HG03045 (cell line): ENCODE measurements around the gene PRPF6.
"Not testable (repeated sequence)": the region's sequence is repeated elsewhere in the genome, so short reads cannot be mapped to it uniquely, and the experiment has no call there.

Experiments
- ATAC-seq: cut with Tn5 transposase; IDR thresholded peaks from one replicate; pipeline ENCODE4 v1.9.1; 2021; ENCODE audit warnings: mild to moderate bottlenecking, moderate library complexity; ENCODE audit not compliant: unreplicated experiment

The PRPF6 gene

GRCh38 chr20:63972312-63973159 is 8.4 kb upstream of the PRPF6 start:
- ATAC-seq: no peak

- ATAC-seq: no peak
Measured at GRCh38 chr20:63973160-63973479, 7.8 kb upstream of the PRPF6 start.

DNA sequence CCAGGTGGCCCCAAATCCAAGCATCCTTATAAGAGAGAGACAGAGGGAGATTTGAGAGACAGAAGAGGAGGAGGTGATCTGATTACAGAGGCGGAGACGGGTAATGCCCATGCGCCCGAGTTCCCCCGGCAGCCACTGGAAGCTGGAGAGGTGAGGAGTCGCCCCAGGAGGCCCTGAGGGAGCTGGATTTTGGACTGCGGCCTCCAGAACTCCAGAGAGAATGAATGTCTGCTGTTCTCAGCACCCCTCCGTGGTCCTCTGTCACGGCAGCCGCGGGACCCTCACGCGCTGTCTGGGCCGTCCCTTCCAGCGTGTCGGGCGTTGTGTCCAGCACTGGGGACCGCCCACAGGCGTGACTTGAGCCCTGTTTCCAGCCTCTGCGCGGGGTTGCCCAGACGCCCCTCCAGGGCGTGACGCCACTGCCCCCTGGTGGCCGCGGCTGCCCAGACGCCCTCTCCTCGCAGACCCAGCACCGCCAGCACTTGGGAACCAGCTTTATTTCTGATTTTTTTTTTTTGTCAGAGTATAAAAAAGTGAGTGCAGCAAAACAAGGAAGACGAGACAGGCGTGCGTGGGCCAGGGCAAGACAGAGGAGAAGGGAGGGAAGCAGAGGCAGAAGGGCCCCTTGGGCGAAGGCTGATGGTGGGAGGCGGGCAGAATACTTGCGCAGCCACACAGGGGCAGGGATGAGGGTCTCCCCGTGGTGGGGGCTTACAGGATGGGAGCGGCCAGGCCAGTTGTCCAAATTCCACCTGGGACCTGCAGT is 7.1 kb upstream of the PRPF6 start:
- ATAC-seq: no peak

- ATAC-seq: no peak
Measured at GRCh38 chr20:63974402-63975200, 6.3 kb upstream of the PRPF6 start.

DNA sequence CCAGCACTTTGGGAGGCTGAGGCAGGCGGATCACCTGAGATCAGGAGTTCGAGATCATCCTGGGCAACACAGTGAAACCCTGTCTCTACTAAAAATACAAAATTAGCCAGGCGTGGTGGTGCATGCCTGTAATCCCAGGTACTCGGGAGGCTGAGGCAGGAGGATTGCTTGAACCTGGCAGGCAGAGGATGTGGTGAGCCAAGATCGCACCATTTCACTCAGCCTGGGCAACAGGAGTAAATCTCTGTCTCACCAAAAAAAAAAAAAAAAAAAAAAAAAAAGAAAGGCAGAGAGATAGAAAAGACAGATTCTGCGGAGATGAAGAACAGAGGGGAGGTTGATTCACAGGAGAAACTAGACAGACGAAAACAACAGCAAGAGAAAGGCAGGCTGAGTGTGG is 4.4 kb upstream of the PRPF6 start:
- ATAC-seq: not testable (repeated sequence)

DNA sequence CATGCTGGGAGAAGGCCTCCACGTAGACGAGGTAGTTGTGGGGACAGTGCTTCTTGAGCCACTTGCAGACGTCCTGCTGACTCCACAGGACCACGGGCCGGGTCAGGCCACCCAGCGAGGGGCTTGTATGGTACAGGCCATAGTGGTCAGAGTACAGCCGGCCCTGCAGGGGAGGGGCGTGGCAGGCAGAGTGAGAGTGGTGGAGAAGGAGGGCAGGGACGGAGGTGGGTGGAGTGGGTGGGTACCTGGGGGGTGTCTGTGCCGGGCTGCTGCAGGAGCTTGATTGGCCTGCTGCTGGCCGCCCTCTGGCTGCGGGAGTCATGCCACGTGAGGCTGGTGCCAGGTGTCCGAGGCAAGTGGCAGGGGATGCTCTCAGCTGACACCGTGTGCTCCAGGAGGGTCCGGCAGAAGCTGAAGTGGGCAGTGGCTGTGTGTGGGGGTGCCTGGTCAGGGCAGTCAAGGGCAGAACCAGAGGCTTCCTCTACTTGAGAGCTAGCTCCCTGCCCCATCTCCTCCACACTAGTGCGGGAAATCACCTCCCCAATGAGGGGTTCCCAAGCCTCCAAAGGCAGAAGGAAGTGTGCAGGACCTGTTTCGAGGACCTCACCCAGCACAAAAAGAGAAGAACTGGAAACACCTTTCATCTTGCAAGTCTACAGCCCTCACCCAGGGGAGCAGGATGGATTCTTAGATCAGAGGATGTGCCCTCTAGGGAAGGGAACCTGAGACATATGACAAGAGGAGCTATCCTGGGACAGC is 3.8 kb upstream of the PRPF6 start:
- no peak for ATAC-seq

- no peak for ATAC-seq
Measured at GRCh38 chr20:63977739-63978276, 3.1 kb upstream of the PRPF6 start.

GRCh38 chr20:63978319-63979228 is 2.4 kb upstream of the PRPF6 start:
- ATAC-seq: peak; percentile 28

DNA sequence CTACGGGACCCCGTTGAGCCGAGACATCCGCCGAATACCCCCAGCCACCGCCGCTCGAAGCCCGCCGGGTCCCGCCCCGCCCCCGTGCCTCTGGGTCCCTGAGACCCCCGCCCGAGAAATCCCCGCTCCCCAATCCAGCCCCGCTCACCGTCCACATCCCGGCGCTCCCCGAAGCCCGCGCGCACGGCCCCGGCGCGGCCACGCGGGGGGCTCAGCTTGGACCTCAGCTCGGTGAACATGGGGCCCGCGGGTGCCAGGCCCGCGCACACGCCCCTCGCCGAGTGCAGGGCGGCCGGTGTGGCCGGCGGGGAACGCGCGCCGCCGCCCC is 1.7 kb upstream of the PRPF6 start:
- ATAC-seq: peak; percentile 1

- ATAC-seq: peak; percentile 35
Measured at GRCh38 chr20:63979557-63980316, 1.2 kb upstream of the PRPF6 start, which contains the start of gene SAMD10. Gene SAMD10 (minus strand): TSS chr20:63979642. CDS start chr20:63979467, 175 bp downstream.

DNA sequence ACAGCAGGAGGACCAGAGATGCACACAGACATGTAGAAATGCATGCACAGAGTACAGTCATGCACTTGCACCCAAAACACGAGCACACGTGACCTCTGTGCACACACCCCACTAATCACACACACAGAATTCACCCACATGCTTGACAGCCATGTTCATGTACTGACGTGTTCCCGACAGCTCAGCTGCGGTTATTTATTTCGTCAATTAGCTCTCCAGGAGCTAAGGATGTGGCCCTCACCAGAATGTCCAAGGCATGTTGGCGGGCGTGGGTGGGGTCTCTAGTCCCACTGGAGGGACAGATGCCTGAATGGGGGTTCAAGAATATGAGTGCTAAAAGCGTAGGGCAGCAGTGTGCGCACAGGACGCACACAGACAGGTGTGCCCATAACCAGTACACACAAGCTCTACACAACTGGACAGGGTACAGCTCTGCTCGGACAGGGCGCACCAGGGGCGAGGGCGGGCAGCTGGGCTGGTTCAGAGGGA is 571 bp upstream of the PRPF6 start:
- peak; percentile 6 for ATAC-seq

DNA sequence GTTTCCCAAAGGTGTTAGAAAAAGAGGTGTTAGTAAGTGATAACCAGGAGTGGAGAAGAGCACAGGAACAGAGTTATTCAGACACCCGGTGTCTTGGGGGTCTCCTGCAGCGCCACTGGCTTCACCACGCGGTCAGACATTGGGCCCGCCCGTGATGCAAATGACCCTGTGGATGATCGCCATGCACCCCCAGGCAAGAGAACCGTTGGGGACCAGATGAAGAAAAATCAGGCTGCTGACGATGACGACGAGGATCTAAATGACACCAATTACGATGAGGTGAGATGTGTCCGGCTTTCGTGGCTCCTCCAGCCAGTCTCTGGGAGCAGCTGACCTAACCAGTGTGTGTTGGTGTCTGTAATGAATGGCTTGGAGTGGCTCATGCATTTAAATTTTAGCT is 2.0 kb downstream of the PRPF6 start:
- ATAC-seq: no peak

DNA sequence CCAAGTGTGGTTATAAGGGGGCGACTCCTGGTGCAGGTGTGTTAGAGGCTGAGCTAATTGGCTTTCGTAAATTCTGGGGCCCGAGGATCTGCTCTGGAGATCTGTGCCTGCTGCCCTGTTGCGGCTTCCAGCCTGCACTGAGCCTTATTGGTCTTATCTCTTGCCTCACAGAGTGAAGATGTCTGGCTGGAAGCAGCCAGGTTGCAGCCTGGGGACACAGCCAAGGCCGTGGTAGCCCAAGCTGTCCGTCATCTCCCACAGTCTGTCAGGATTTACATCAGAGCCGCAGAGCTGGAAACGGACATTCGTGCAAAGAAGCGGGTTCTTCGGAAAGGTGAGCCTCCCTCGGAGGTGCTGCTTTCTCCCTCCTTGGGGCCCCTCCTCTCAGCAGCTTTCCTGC is 20.0 kb downstream of the PRPF6 start:
- no peak for ATAC-seq

DNA sequence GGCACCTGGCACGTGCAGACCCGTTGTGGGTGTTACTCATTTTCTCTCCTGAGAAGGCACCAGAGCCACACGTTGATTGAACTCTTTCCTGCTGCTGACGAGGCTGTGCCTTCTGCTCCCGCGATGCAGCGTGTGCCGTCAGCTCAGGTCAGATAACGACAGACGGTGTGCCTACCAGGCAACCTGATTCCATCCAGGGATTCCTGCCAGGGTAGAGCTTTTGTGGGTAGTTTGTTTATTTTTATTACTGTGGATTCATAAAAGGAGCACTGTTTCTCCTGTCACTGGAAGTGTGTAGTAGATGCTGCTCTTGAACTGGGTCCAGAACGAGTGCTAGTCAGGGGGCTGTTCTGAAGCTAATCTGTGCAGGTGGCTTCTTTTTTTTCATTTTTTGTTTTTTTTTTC is 20.7 kb downstream of the PRPF6 start:
- no peak for ATAC-seq

DNA sequence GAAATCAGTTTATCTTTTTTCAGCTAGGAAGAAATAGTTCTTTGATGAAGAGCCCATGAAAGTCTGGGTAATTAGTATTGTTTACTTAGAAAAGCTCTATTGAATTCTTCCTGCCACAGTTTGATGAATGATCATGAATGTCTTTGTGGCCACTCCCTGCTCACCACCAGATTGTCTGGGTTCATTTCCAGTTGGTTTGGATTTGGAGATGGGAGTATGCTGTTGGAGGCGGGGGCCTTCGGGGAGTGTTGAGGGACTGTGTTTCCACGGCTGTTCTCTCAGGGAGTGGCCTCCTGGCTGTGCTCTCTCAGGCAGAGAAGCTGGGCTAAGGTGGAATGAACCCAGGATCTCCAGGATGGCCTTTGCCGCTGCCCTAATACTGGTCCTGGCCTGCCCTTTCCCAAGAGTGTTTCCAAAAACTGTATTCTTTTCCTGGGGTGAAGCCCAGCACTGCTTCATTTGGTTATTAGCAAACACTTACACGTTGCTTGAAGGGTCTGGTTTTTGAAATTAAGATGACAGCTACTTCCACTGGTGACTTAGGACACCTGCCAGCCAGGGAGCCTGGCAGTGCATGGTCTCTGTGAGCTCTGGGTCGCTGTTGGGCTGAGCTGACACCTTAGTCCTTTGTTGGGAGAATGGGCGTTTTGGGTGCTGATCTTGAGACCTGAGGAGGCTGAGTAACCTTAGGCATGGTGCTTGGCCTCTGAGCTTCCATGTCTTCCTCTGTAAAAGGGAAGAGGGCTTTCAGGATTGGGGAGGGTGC is 23.2 kb downstream of the PRPF6 start:
- no peak for ATAC-seq

DNA sequence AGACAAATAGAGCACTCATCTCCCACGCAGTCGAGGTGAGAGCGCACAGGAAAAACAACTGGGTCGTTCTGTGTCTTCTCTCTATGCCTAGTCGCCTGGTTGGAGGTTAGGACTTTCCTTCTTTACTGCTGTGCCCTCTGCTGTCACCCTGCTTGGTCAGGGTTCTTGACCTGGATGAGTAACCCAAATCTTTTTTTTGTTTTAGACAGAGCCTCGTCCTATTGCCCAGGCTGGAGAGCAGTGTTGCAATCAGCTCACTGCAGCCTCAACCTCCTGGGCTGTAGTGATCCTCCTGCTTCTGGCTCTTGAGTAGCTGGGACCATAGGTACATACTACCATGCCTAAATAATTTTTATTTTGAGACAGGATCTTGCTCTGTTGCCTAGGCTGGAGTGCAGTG is 24.5 kb downstream of the PRPF6 start:
- ATAC-seq: no peak

GRCh38 chr20:64006490-64006889 is 25.6 kb downstream of the PRPF6 start:
- no peak for ATAC-seq

DNA sequence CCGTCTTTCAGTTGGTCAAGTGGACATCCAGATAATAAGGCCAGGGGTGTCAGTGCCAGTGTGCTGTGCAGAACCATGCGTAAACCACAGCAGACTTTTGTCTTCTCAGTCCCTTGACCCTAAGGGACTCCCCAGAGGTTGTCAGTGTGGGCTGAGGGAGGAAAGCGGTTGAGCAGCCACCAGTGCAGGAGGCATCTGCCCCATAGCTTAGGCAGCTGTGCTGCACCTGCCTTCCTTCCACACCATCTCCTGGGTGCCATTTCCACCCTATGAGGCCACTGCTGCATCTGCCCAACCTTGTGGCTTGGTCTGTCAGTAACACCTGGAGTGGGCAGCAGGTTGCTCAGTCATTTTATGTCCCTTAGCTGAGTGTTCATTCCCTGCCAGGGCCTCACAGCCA is 26.0 kb downstream of the PRPF6 start:
- ATAC-seq: no peak
